ENCODE measurements around the gene RHOH. TPM values are rescaled to one million over a fixed set of nuclear protein-coding genes. Genes with fewer than 3 reads are reported as not detected.

Gene RHOH
- polyA plus RNA-seq, 2 of the 4 experiments (the other 2 are of a cell fraction) = 0.08 to 0.26 TPM

DNA sequence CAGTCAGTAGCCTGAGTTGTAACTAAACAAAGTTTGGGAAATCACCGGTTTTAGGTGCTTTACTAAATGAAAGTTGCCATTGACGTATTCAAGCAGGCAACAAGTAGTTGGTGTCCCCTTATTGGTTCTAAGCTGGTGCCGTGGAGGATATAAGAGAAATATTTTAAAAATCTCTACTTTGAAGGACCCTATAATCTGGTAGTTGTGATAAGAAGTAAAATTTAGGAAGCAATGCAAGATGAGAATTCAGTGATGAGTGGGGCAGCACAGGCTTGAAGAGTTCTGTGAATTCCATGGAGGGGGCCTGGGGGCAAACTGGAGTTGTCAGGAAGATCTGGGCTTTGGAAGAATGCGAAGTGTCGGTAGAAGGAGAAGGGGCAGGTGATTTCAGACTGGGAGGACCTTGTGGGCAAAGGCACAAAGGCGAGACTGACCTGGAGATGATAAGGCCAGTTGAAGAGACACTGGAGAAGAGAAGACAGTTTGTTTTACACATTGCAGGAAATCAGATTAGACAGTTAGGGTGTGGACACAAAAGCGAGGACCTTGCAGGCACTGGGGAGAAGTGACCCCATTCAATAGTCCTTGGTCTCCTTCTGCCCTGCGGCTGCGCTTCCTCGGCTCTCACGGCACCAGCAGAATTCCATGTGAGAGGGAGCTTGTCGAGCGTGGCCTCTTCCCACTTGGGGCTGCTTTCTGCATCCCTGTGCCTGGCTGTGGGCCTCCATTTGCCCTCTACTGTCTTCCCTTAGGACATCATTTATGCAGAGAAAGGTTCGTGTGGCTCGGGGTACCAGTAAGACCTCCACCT is 1.3 kb downstream of the RHOH start:
- H3K9me3 ChIP-seq = no peaks in the 10 kb centered on the region
- ChIA-PET CTCF (no interaction called here), POLR2A (no interaction called here)
- no peak for DNase-seq (ENCODE audit: low read depth in 1 of 2, low spot score in 1 of 2)
- H3K4me2 ChIP-seq = no peak overlapping the region
- no peak overlapping the region for H3K4me3 ChIP-seq
- H3K4me1 ChIP-seq = peaks cover 29% of the 10 kb centered on the region
- 88% methylated on average over 15 of the region's 15 CpGs for WGBS (ENCODE audit: missing lambda C conversion rate)
- no peak for ATAC-seq
- no peak for TF ChIP-seq PHF8 (IDR thresholded peaks at IDR 0.05; ENCODE audit: borderline replicate concordance, low read depth)
- H3K27ac ChIP-seq = peak overlapping the region in 1 of 2 experiments; percentile 1; a peak in 1 of 6 replicates
- FAIRE-seq = no peak

- TF ChIP-seq, protein P1, sequence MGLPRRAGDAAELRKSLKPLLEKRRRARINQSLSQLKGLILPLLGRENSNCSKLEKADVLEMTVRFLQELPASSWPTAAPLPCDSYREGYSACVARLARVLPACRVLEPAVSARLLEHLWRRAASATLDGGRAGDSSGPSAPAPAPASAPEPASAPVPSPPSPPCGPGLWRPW (IDR thresholded peaks at IDR 0.05) = no peak
- TF ChIP-seq, protein P2, sequence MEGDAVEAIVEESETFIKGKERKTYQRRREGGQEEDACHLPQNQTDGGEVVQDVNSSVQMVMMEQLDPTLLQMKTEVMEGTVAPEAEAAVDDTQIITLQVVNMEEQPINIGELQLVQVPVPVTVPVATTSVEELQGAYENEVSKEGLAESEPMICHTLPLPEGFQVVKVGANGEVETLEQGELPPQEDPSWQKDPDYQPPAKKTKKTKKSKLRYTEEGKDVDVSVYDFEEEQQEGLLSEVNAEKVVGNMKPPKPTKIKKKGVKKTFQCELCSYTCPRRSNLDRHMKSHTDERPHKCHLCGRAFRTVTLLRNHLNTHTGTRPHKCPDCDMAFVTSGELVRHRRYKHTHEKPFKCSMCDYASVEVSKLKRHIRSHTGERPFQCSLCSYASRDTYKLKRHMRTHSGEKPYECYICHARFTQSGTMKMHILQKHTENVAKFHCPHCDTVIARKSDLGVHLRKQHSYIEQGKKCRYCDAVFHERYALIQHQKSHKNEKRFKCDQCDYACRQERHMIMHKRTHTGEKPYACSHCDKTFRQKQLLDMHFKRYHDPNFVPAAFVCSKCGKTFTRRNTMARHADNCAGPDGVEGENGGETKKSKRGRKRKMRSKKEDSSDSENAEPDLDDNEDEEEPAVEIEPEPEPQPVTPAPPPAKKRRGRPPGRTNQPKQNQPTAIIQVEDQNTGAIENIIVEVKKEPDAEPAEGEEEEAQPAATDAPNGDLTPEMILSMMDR (IDR thresholded peaks at IDR 0.05) = no peak
- TF ChIP-seq HEYL (CRISPR knock-in tag; IDR thresholded peaks at IDR 0.05) (no peak), PHF8 (IDR thresholded peaks at IDR 0.05; ENCODE audit: borderline replicate concordance, low read depth) (no peak), HMGXB4 (CRISPR knock-in tag; IDR thresholded peaks at IDR 0.05; ENCODE audit: borderline replicate concordance) (no peak), NPAS2 (CRISPR knock-in tag; IDR thresholded peaks at IDR 0.05; ENCODE audit: borderline replicate concordance) (no peak), CHD2 (IDR thresholded peaks at IDR 0.05; ENCODE audit: low read length, partially characterized antibody) (no peak)
Observed at GRCh38 chr4:40199179-40199670, 2.4 kb downstream of the RHOH start.

DNA sequence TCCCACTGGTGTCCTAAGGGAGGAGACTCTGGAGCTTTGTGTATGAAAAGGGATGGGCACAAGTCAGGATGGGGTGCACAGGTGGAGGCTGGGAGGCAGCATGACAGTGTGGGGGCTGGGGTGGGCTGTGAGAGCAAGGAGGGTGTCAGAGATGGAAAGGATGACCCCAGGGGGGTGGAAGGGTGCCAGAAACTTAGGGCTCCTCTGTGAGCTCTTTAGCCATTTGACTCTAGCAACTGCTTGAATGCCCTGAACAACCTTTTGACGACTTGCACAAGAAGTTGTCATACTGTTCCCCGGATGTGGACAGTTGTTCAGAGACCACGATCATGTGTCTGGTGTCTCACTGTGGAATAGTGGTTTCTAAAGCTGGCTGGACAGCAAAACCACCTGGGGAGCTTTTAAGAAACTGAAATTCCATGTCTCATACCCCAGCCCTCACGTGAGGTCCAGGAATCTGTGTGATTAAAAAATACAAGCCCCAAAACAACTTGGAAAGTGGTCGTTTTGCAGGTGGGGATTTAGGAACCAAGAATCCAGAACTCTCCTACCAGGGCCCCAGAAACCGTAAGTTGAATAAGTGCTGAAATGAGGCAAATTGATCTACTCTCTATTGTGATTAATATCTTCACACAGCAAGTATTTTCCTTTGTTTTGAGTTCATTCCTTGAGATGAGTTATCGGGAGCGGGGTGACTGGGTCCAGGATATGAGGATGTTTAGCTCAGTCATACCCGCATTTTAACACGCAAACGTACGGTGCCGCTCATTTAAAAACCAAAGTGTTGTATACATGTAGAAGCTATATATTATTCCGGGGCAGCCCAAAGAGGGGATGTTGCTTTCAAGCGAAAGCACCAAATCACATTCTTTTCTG is 3.4 kb downstream of the RHOH start:
- ATAC-seq (no peak), DNase-seq (ENCODE audit: low read depth in 1 of 2, low spot score in 1 of 2) (no peak), FAIRE-seq (no peak)
- peak overlapping the region; percentile 28; the same call in 2 of the 3 replicates for H3K4me2 ChIP-seq
- WGBS (ENCODE audit: missing lambda C conversion rate) = 83% methylated on average over 14 of the region's 15 CpGs
- H3K4me1 ChIP-seq = peaks cover 18% of the 10 kb centered on the region
- TF ChIP-seq FOXS1 (CRISPR knock-in tag; IDR thresholded peaks at IDR 0.05) (no peak), USF2 (IDR thresholded peaks at IDR 0.05) (no peak), FOSL2 (IDR thresholded peaks at IDR 0.05) (no peak), FOSL2 (CRISPR knock-in tag; IDR thresholded peaks at IDR 0.05) (no peak), ZC3H11A (IDR thresholded peaks at IDR 0.05) (no peak), CHD4 (IDR thresholded peaks at IDR 0.05; ENCODE audit: borderline replicate concordance) (no peak), SMC3 (IDR thresholded peaks at IDR 0.05) (no peak)
- peak overlapping the region in 1 of 2 experiments; percentile 52; a peak in 3 of 6 replicates for H3K27ac ChIP-seq
- H3K9me3 ChIP-seq = no peaks in the 10 kb centered on the region
- CTCF ChIA-PET = no interaction called here
- POLR2A ChIA-PET = no interaction called here
- H3K4me3 ChIP-seq = no peak overlapping the region

More at GRCh38 chr4:40199179-40199670, 2.4 kb downstream of the RHOH start:
- CTCF ChIA-PET = no interaction called here
- DNase-seq (ENCODE audit: low read depth in 1 of 2, low spot score in 1 of 2) (no peak), FAIRE-seq (no peak), ATAC-seq (no peak)
- H3K4me1 ChIP-seq = peaks cover 24% of the 10 kb centered on the region
- peak overlapping the region in 1 of 2 experiments; percentile 52; a peak in 1 of 6 replicates for H3K27ac ChIP-seq
- WGBS (ENCODE audit: missing lambda C conversion rate) = 83% methylated on average over 6 of the region's 6 CpGs
- POLR2A ChIA-PET = no interaction called here
- no peak overlapping the region for H3K4me2 ChIP-seq
- no peak overlapping the region for H3K4me3 ChIP-seq
- H3K9me3 ChIP-seq = no peaks in the 10 kb centered on the region

All from A549 (cell line).